MV-4-11 (cell line): ENCODE measurements around the gene HIPK1.
"Not testable (repeated sequence)": the region's sequence is repeated elsewhere in the genome, so short reads cannot be mapped to it uniquely, and the experiment has no call there.

ENCODE experiments used
- DNase-seq: peaks from one replicate; lab custom pipeline; 2025; lab: John Stamatoyannopoulos, UW

HIPK1 gene

DNA sequence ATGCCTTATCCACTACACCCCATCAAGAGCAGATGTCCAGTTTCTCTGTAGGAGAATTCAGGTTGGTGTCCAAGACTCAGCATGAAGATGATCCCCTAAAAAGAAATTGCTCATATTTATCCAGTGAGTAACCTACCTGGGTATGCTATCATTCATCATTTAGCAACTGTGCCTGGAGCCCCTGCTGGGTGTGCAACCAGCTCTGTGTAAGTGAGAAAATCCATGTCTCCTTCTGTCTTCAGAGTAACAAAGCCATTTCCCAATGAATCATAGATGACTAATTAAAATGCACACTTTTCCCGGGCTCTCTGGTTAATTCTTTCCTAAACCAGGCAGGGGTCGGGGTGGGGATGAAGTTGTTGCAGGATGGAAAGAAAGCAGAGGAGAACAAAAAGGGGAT is 86.0 kb downstream of the HIPK1 start:
- DNase-seq, result no peak

DNA sequence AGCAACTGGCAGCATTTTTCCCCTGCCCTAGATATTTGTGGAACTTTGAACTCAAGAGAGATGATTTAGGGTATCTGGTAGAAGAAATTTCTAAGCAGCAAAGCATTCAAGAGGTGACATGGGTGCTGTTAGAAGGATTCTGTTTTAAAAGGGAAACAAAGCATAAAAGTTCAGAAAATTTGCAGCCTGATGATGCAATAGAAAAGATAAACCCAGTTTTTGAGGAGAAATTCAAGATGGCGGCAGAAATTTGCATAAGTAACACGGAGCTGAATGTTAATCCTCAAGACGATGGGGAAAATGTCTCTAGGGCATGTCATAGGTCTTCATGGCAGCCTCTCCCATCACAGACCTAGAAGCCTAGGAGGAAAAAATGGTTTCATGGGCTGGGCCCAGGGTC is 90.6 kb downstream of the HIPK1 start:
- not testable (repeated sequence) for DNase-seq

DNA sequence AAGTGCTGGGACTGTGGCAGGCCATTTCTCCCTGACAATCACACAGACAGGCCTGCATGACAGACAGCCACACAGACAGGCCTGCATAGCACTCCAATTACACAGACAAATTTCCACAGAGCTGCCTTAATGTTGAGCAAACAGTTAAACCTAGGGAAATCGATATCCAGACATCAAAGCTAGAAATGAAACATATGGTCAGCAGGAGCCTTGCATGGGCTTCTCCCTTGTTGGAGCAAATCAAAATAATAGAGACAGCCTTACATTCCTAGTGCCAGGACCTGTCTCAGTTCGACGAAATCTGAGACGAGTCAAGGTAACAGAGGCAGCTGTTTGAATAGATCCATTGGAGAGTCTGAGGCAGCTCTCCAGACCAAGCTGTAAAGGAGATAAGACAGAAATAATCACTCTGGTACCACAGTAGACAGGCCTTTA is 92.6 kb downstream of the HIPK1 start:
- DNase-seq, result no peak

DNA sequence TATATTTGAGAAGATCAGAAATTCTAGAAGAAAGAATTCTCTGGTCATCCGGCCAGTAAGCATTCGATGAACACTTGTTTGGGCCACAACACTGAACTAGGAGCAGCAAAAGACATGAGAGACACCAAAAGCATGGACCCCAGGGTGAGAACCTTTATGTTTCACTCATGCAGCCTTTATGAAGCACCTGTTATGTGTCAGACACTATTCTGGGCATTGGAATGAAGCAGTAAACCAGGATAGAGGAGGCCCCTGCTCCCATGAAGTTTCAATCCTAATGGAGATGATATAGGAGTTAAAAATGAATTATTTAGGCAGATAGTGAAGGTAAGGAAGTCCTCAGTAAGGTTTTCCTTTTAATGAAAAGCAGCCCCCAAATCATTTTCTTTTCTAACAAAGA is 93.8 kb downstream of the HIPK1 start:
- DNase-seq, result no peak

DNA sequence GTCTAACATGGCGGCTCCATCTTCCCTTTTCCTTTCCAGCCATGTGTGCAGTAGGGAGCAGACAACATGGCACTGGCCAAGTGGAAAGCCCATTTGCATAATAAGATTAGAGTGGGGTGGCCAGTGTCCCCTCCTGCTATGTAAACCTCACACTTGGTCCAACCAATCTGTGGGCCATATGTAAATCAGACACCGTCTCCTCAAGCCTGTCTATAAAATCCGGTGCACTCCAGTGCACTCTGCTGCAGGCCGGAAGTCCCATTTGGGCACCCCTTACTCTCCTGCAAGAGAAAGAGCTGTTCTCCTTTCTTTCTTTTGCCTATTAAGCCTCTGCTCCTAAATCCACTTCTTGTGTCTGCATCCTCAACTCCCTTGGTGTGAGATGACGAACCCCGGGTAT is 94.3 kb downstream of the HIPK1 start:
- DNase-seq, result no peak

DNA sequence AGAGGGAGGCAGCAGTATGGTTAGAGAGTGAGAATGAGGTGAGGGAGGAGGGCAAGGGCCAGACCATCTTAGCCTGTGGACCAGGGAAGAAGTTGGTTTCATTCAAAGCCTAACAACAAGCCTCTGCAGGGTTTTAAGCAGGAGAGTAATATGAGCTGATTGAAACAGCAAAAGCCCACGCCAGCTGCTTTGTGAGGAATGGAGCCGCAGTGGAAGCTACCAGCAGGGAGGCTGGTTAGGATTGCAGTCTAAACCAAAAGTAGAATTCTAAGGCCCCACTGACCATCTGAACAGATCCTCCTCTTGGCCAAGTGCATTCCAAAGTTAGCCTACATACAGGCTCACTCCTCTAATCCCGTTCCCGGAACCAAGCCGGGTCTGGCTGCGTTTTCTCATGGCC is 94.9 kb downstream of the HIPK1 start:
- no peak for DNase-seq

DNA sequence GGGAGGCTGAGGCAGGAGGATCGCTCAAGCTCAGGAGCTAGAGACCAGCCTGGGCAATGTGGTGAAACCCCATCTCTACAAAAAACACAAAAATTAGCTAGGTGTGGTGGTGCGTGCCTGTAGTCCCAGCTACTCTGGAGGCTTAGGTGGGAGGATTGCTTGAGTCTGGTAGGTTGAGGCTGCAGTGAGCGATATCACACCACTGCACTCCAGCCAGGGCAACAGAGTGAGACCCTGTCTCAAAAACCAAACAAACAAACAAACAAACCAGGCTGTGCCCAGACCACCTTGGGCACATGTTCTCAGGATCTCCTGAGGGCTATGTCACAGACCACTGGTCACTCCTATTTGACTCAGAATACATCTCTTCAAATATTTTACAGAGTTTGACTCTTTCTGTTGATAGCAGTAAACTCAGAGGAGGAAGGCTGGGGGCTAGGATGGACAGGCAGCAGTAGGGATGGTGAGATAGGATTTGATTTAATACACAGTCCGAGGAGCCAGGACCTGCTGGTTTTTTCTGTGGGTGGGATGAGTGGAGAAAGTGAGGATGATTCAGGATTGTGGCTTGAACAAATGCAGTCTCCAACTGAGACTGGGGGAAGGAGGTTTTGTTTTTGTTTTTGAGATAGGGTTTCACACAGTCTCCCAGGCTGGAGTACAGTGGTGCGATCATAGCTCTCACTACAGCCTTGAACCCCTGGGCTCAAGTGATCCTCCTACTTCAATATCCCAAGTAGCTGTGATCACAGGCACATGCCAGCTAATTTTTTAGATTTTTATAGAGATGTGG is 96.7 kb downstream of the HIPK1 start:
- DNase-seq, result no peak

DNA sequence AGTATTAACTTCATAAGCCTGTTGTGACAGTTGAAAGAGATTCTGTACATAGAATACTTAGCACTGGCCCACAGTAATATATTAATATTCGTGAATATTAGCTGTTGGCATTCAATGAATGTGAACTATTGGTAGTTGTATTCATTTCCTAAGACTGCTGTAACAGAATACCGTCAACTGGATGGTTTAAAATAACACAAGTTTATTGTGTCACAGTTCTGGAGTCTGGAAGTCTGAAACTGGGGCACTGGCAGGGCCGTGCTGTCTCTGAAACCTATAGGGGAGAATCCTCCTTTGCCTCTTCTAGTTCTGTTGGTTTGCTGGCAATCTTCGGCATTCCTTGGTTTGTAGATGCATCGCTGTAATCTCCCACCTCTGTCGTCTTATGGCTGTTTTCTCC is 97.7 kb downstream of the HIPK1 start:
- no peak for DNase-seq
